GM21447 (cell line): ENCODE results near the gene CUEDC2.
"Not testable (repeated sequence)": the region's sequence is repeated elsewhere in the genome, so short reads cannot be mapped to it uniquely, and the experiment has no call there.

Experiments
- ATAC-seq: cut with Tn5 transposase; IDR thresholded peaks from one replicate; pipeline ENCODE4 v1.9.1; 2021; ENCODE audit not compliant: unreplicated experiment

Gene CUEDC2

GRCh38 chr10:102455893-102456471 is 23.6 kb upstream of the CUEDC2 start:
- ATAC-seq, result no peak

GRCh38 chr10:102454662-102455487 is 22.5 kb upstream of the CUEDC2 start:
- not testable (repeated sequence) for ATAC-seq

GRCh38 chr10:102453502-102453901 is 21.1 kb upstream of the CUEDC2 start:
- ATAC-seq, result no peak

GRCh38 chr10:102452672-102453340 is 20.4 kb upstream of the CUEDC2 start:
- no peak for ATAC-seq

- ATAC-seq, result no peak
Observed at GRCh38 chr10:102451105-102451969, 19.0 kb upstream of the CUEDC2 start, which contains the start of gene C10orf95. Gene C10orf95 (minus strand): TSS chr10:102451543. CDS start chr10:102451093, 450 bp downstream.

- peak; percentile 61 for ATAC-seq
Observed at GRCh38 chr10:102450374-102451104, 18.2 kb upstream of the CUEDC2 start.

- ATAC-seq, result no peak
Observed at GRCh38 chr10:102450124-102450373, 17.7 kb upstream of the CUEDC2 start.

- peak; percentile 64 for ATAC-seq
Observed at GRCh38 chr10:102449321-102450123, 17.1 kb upstream of the CUEDC2 start.

GRCh38 chr10:102444851-102445250 is 12.5 kb upstream of the CUEDC2 start:
- no peak for ATAC-seq

GRCh38 chr10:102438374-102438773 is 6.0 kb upstream of the CUEDC2 start:
- ATAC-seq, result no peak

GRCh38 chr10:102437515-102437914 is 5.1 kb upstream of the CUEDC2 start:
- ATAC-seq, result no peak

- ATAC-seq, result no peak
Observed at GRCh38 chr10:102436312-102436711, 3.9 kb upstream of the CUEDC2 start.

GRCh38 chr10:102435529-102436233 is 3.3 kb upstream of the CUEDC2 start:
- ATAC-seq, result no peak

- no peak for ATAC-seq
Observed at GRCh38 chr10:102435133-102435497, 2.7 kb upstream of the CUEDC2 start.

- ATAC-seq, result no peak
Observed at GRCh38 chr10:102434394-102435132, 2.2 kb upstream of the CUEDC2 start.

- ATAC-seq, result no peak
Observed at GRCh38 chr10:102433619-102434046, 1.3 kb upstream of the CUEDC2 start.

GRCh38 chr10:102431452-102432124 is 786 bp downstream of the CUEDC2 start:
- ATAC-seq, result no peak

- no peak for ATAC-seq
Observed at GRCh38 chr10:102429468-102429867, 2.9 kb downstream of the CUEDC2 start.
